Activated T-cell treated with anti-CD3 and anti-CD28 coated beads, Interleukin-2, amount 50 U/mL, for 24 hours (primary cell): ENCODE results near the gene RTRAF.

Experiments used
- DNase-seq: peaks from one replicate; pipeline ENCODE4 v3.0.0-alpha.2; 2020
- H3K27ac Mint-ChIP-seq: 2 replicates; pipeline ENCODE4 v1.8.0; 2020; ENCODE audit warnings: mild to moderate bottlenecking, mixed read lengths
- H3K27me3 Mint-ChIP-seq: 2 replicates; pipeline ENCODE4 v1.8.0; 2020; ENCODE audit warnings: mixed read lengths
- H3K36me3 Mint-ChIP-seq: 2 replicates; pipeline ENCODE4 v1.8.0; 2020; ENCODE audit warnings: low read depth, mixed read lengths
- H3K4me1 Mint-ChIP-seq: 2 replicates; pipeline ENCODE4 v1.8.0; 2020; ENCODE audit warnings: low read depth, mixed read lengths
- H3K4me3 Mint-ChIP-seq: 2 replicates; pipeline ENCODE4 v1.8.0; 2020; ENCODE audit warnings: mild to moderate bottlenecking, moderate library complexity, mixed read lengths
- H3K9me3 Mint-ChIP-seq: 2 replicates; pipeline ENCODE4 v1.8.0; 2020; ENCODE audit warnings: mixed read lengths

Gene RTRAF

DNA sequence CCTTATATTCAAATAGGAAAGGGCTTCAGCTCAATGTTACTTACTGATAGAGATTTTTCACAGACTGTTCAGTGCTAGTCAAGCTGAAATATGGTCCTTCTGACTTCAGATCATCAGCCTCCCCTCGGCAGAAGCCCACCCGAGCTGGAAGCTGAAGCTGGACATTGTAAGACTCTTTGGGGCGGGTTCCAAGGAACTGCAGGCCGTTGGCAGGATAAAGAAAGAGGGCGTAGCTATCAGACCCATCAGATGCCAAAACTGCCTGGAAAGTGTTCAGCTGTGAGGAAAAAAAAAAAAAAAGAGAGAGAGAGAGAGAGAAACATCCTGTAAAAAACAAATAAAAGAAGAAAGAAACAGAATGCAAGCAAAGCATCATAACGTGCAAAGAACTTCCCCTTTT is 70.7 kb downstream of the RTRAF start:
- no peaks in the 10 kb centered on the region for H3K4me1 Mint-ChIP-seq
- no peaks in the 10 kb centered on the region for H3K36me3 Mint-ChIP-seq
- no peak overlapping the region for H3K27ac Mint-ChIP-seq
- peaks cover 24% of the 10 kb centered on the region for H3K27me3 Mint-ChIP-seq
- H3K4me3 Mint-ChIP-seq: no peak overlapping the region
- DNase-seq: no peak
- no peaks in the 10 kb centered on the region for H3K9me3 Mint-ChIP-seq
